ENCODE data around the gene STON2.

The STON2 gene

DNA sequence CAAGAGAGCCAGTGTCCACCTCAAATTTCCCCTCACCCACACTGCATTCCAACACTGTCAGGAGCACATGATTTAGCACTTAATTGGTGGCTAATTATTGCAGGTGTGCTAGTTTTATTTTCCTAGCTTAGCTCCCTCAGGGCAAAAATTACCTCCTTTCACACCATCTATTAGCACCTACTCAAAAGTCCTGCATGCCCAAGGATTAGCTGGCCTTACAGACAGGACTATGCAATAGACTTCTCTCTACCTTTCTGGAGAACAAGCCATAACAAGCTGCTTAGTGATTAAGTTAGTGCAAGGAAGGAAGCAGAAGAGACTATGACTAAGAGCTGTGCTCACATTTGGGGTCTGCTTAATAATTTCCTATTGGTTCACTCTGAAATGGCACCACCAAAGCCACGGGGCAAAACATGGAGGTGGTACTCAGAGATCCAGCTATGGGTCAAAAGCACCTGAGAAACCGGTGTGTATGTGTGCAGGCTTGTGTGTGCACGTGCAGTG is 69.5 kb downstream of the STON2 start:
- Histone ChIP-seq H3K4me1 (ENCODE audit: insufficient read depth, low read length) (no peaks in the 10 kb centered on the region), H3K27ac (ENCODE audit: low read length) (no peak overlapping the region), H3K4me3 (ENCODE audit: low read length) (no peak overlapping the region), H3K36me3 (ENCODE audit: insufficient read depth, low read depth, low read length) (no peaks in the 10 kb centered on the region), H3K9ac (ENCODE audit: low read depth, low read length) (no peak overlapping the region), H3K9me3 (ENCODE audit: insufficient read depth, low read depth, low read length) (no peaks in the 10 kb centered on the region), H3K27me3 (ENCODE audit: insufficient read depth, low read length) (no peaks in the 10 kb centered on the region)

DNA sequence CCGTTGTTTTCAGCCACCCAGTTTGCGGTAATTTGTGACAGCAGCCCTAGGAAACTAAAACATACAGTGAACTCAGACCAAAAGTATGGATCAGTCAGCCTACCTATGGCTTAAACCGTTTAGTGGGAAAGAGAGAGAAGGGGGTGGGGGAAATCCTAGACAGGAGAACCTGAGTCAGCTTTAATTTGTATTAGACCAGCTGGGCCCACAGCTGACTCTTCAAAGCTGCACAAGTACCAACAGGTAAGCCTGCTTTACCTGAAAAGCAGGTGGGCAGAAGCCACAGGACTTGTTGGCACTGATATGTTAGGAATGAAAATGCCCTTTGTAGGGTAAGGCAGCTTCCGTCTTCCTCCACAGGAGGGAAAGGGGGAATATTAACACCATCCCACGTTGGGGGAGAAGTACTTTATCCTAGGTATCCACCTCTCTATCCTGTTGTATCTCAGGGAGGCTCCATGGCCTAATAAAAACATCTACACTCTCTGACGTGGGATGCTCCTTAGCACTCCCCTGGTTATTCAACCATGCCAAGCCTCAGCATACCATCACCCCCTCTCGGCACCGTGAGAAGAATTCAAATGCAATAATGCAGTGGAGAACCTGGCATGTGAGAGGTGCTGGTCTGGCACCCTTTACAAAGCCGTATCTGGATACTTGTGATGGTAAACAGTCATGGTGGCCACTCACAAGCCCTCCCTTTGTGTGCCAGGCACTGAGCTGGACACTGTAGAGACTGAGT is 70.3 kb downstream of the STON2 start:
- Histone ChIP-seq H3K9ac (ENCODE audit: low read depth, low read length) (no peak overlapping the region), H3K27me3 (ENCODE audit: insufficient read depth, low read length) (no peaks in the 10 kb centered on the region), H3K9me3 (ENCODE audit: insufficient read depth, low read depth, low read length) (no peaks in the 10 kb centered on the region), H3K36me3 (ENCODE audit: insufficient read depth, low read depth, low read length) (no peaks in the 10 kb centered on the region), H3K27ac (ENCODE audit: low read length) (no peak overlapping the region), H3K4me1 (ENCODE audit: insufficient read depth, low read length) (peaks cover 4% of the 10 kb centered on the region; the same call in 1 of the 2 replicates), H3K4me3 (ENCODE audit: low read length) (no peak overlapping the region)

DNA sequence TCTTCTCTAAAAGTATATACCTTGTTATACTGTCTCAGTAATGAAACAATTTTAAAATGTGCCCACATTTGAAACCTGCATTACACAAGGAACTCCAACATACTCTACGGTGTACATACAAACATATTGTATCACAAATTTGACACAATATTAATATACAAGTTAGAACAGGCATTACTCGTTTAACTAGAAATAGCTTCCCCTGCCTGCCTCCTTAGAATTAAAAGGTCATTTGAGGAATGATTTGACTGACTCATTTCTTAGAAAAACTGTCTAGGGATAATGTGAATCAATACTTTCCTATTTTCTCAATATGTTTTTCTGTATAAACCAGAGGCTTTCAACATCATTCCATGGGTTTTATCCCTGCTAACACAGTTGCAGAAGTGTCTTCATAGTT is 73.7 kb downstream of the STON2 start:
- Histone ChIP-seq H3K4me1 (ENCODE audit: insufficient read depth, low read length) (peaks cover 26% of the 10 kb centered on the region), H3K27ac (ENCODE audit: low read length) (no peak overlapping the region), H3K9ac (ENCODE audit: low read depth, low read length) (no peak overlapping the region), H3K36me3 (ENCODE audit: insufficient read depth, low read depth, low read length) (no peaks in the 10 kb centered on the region), H3K27me3 (ENCODE audit: insufficient read depth, low read length) (no peaks in the 10 kb centered on the region), H3K9me3 (ENCODE audit: insufficient read depth, low read depth, low read length) (no peaks in the 10 kb centered on the region), H3K4me3 (ENCODE audit: low read length) (no peak overlapping the region)

DNA sequence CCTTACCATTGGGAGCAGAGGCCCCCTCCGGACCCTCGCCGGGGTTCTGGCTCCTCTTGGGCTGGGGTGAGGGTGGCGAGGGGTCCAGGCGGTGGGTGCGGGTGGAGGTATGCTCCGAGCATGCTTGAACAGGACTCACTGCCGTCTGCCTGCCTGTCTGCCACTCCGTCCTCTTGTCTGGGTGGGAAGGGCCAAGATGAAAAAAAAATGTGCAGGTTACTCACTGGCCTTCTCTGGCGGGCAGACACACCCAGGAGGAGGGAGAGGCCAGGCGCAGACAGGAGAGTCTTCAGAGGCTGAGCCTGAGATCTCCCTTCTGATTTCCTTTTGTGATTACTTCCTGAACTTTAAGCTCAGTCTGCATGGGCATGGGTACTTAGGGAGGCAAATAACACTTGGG is 76.1 kb downstream of the STON2 start:
- Histone ChIP-seq H3K4me3 (ENCODE audit: low read length) (peak overlapping the region; percentile 59; the same call in 1 of the 2 replicates), H3K9ac (ENCODE audit: low read depth, low read length) (peak overlapping the region; percentile 4; the same call in 1 of the 2 replicates), H3K27ac (ENCODE audit: low read length) (no peak overlapping the region)

DNA sequence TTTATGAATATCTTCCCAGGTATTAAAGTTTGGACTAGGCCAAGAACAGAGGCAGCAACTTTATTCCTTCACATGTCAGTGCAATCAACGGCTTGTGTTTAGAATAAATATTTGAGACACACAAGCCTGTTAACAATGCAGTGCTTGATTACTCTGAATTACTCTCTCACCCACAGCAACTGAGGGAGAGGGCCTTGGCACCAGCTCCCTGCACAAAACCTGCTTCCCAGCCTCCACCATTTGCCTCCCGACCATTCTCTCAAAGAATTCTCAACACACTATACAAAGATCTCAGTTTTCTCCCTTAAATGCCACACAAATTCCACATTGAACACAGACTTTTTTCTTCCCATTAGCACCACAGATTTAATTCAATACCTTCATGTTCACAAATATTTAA is 77.0 kb downstream of the STON2 start:
- Histone ChIP-seq H3K9me3 (ENCODE audit: insufficient read depth, low read depth, low read length) (no peaks in the 10 kb centered on the region), H3K4me3 (ENCODE audit: low read length) (peak overlapping the region; percentile 59), H3K27ac (ENCODE audit: low read length) (no peak overlapping the region), H3K4me1 (ENCODE audit: insufficient read depth, low read length) (peaks cover 26% of the 10 kb centered on the region), H3K27me3 (ENCODE audit: insufficient read depth, low read length) (no peaks in the 10 kb centered on the region), H3K9ac (ENCODE audit: low read depth, low read length) (no peak overlapping the region; the same call in 1 of the 2 replicates), H3K36me3 (ENCODE audit: insufficient read depth, low read depth, low read length) (no peaks in the 10 kb centered on the region)

More for the DNA sequence above, 76.1 kb downstream of the STON2 start:
- Histone ChIP-seq H3K36me3 (ENCODE audit: insufficient read depth, low read depth, low read length) (no peaks in the 10 kb centered on the region), H3K4me1 (ENCODE audit: insufficient read depth, low read length) (peaks cover 26% of the 10 kb centered on the region), H3K27me3 (ENCODE audit: insufficient read depth, low read length) (no peaks in the 10 kb centered on the region), H3K9me3 (ENCODE audit: insufficient read depth, low read depth, low read length) (no peaks in the 10 kb centered on the region)

DNA sequence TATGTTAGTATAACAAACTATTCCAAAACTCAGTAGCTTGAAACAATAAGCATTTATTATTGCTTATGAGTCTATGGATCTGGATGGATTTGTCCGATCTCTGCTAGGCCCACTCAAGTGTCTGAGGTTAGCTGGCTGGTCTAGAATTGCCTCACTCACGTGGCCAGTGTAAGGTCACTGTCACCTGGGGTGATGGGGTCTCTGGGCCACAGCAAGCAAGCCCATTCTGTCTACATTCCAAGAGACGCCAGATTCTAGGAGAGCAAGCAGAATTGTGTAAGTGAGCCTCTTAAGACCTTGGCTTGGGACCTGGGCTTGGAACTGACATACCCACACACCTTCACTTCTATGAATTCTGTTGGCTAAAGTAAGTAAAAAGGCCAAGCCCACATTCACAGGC is 80.2 kb downstream of the STON2 start:
- no peak overlapping the region for H3K4me3 ChIP-seq (ENCODE audit: low read length)
- no peak overlapping the region for H3K27ac ChIP-seq (ENCODE audit: low read length)
- H3K4me1 ChIP-seq (ENCODE audit: insufficient read depth, low read length), result peaks cover 44% of the 10 kb centered on the region
- H3K9me3 ChIP-seq (ENCODE audit: insufficient read depth, low read depth, low read length), result no peaks in the 10 kb centered on the region
- no peaks in the 10 kb centered on the region for H3K36me3 ChIP-seq (ENCODE audit: insufficient read depth, low read depth, low read length)
- H3K9ac ChIP-seq (ENCODE audit: low read depth, low read length), result no peak overlapping the region
- H3K27me3 ChIP-seq (ENCODE audit: insufficient read depth, low read length), result no peaks in the 10 kb centered on the region

- H3K9me3 ChIP-seq (ENCODE audit: insufficient read depth, low read depth, low read length), result no peaks in the 10 kb centered on the region
- peaks cover 44% of the 10 kb centered on the region for H3K4me1 ChIP-seq (ENCODE audit: insufficient read depth, low read length)
- H3K4me3 ChIP-seq (ENCODE audit: low read length), result no peak overlapping the region
- no peak overlapping the region for H3K27ac ChIP-seq (ENCODE audit: low read length)
- no peak overlapping the region for H3K9ac ChIP-seq (ENCODE audit: low read depth, low read length)
- no peaks in the 10 kb centered on the region for H3K27me3 ChIP-seq (ENCODE audit: insufficient read depth, low read length)
- no peaks in the 10 kb centered on the region for H3K36me3 ChIP-seq (ENCODE audit: insufficient read depth, low read depth, low read length)
Measured at GRCh38 chr14:81319314-81319713, 80.8 kb downstream of the STON2 start.

DNA sequence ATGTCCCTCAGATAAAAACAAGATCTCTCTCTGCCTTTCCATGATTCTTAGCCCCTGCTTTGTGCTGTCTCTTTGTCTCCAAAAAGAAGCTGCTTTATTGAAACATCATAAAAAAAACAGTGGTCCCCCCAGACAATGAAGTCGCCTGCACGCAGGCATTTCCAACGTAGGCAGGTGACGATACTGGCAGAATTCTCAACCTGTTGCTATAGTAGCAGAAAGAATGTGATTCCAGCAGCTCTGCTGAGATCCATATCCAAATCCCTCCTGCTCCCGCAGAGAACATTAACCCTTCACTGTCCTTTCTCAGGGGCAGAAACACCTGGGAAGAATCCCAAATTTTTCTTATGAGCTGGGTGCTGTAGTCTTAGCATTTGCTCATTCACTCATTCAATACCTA is 84.8 kb downstream of the STON2 start:
- Histone ChIP-seq H3K4me3 (ENCODE audit: low read length) (peak overlapping the region; percentile 52), H3K4me1 (ENCODE audit: insufficient read depth, low read length) (peaks cover 59% of the 10 kb centered on the region), H3K36me3 (ENCODE audit: insufficient read depth, low read depth, low read length) (no peaks in the 10 kb centered on the region), H3K27me3 (ENCODE audit: insufficient read depth, low read length) (no peaks in the 10 kb centered on the region), H3K9ac (ENCODE audit: low read depth, low read length) (peak overlapping the region; percentile 78), H3K9me3 (ENCODE audit: insufficient read depth, low read depth, low read length) (no peaks in the 10 kb centered on the region), H3K27ac (ENCODE audit: low read length) (peak overlapping the region; percentile 99)

- Histone ChIP-seq H3K27ac (ENCODE audit: low read length) (peak overlapping the region; percentile 99), H3K9me3 (ENCODE audit: insufficient read depth, low read depth, low read length) (no peaks in the 10 kb centered on the region), H3K36me3 (ENCODE audit: insufficient read depth, low read depth, low read length) (no peaks in the 10 kb centered on the region), H3K27me3 (ENCODE audit: insufficient read depth, low read length) (no peaks in the 10 kb centered on the region), H3K9ac (ENCODE audit: low read depth, low read length) (peak overlapping the region; percentile 78), H3K4me1 (ENCODE audit: insufficient read depth, low read length) (peaks cover 61% of the 10 kb centered on the region), H3K4me3 (ENCODE audit: low read length) (peak overlapping the region; percentile 52; the same call in 1 of the 2 replicates)
Measured at GRCh38 chr14:81314443-81315175, 85.5 kb downstream of the STON2 start.

DNA sequence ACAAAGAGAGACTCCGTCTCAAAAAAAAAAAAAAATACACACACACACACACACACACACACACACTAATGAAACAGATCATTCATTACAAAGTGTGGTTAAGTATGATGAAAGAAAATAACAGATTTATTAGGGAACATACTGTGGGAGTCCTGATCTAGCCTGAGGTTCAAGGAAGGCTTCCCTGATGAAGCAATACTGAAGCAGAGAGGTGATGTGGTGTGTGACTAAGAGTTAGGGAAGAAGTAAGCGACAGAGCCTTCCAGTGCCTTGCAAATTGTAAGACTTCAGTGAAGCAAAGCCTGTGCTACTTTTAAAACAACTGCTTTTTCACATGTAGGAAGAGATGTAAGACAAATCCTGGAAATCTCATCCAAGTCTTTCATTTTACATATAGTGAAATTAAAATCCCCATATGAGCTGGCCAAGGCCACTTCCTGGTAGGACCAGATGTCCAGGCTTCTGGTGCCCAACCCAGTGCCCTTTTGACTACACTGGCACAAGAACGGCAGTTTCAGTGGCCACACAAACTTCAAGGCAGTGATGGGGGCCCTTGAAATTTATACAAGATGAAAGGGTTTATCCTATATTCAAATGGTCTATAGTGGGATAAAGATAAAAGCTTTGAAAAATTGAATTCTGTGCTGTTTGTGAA is 86.2 kb downstream of the STON2 start:
- Histone ChIP-seq H3K4me1 (ENCODE audit: insufficient read depth, low read length) (peaks cover 64% of the 10 kb centered on the region), H3K4me3 (ENCODE audit: low read length) (no peak overlapping the region), H3K27me3 (ENCODE audit: insufficient read depth, low read length) (no peaks in the 10 kb centered on the region), H3K27ac (ENCODE audit: low read length) (peak overlapping the region; percentile 99), H3K9ac (ENCODE audit: low read depth, low read length) (peak overlapping the region; percentile 78; the same call in 1 of the 2 replicates), H3K36me3 (ENCODE audit: insufficient read depth, low read depth, low read length) (no peaks in the 10 kb centered on the region), H3K9me3 (ENCODE audit: insufficient read depth, low read depth, low read length) (no peaks in the 10 kb centered on the region)

DNA sequence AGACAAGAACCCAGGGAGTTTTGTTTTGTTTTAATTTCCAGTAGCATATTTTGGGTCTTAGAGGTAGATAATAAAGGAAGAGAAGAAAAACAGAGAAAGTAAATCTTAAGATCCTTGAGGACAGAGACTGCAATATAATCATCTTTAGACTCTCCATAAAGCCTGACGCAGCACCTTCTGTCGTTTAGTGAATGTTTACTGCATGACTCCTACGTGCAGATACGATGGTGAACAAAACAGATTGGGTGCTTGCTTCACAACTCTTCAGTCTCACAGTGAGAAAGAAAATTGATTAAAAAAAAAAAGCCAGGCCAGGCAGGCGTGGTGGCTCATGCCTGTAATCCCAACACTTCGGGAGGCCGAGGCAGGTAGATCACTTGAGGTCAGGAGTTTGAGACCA is 86.9 kb downstream of the STON2 start:
- Histone ChIP-seq H3K27ac (ENCODE audit: low read length) (peak overlapping the region; percentile 37), H3K4me3 (ENCODE audit: low read length) (no peak overlapping the region), H3K9me3 (ENCODE audit: insufficient read depth, low read depth, low read length) (no peaks in the 10 kb centered on the region), H3K27me3 (ENCODE audit: insufficient read depth, low read length) (no peaks in the 10 kb centered on the region), H3K36me3 (ENCODE audit: insufficient read depth, low read depth, low read length) (no peaks in the 10 kb centered on the region), H3K4me1 (ENCODE audit: insufficient read depth, low read length) (peaks cover 64% of the 10 kb centered on the region), H3K9ac (ENCODE audit: low read depth, low read length) (peak overlapping the region; percentile 42; the same call in 1 of the 2 replicates)
